ENCODE results near the gene ANAPC13. TPM values are rescaled to one million over a fixed set of nuclear protein-coding genes. Genes with fewer than 3 reads are reported as not detected.
A peak's percentile ranks its signal among the peaks of the same experiment; 100 is the strongest.

ANAPC13 gene
- total and polyA plus RNA-seq, 7 experiments from 2014 or later: 21.2 to 110 (median 35.5) TPM

DNA sequence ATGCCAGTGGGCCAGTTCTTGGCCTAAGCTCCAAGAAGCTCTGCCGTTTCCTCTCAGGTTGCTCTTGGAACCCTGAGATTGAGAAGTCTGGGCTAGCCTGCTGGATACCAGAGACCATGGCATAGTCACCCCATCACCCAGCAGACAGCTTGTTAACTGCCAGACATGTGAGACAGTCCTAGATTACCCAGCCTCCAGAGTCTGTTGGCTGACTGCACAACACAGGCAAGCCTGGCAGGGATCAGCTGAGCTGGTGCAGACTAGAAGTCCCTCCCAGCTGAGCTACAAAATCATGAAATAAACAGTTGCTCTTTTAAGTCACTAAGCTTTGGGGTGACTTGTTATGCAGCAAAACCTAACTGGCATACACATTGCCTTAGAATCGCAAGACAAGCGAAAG, 5.2 kb downstream of the ANAPC13 start:
- H3K27me3 Mint-ChIP-seq: no peaks in the 10 kb centered on the region
- ChIA-PET CTCF (interaction anchor here (0.9 to 1.7 kb wide), 3 partner anchors 11 to 282 kb away, joined by 3 to 9 read pairs (median 4); no protein-coding TSS in a partner anchor), POLR2A (no interaction called here)
- ATAC-seq (no peak), DNase-seq (no peak)
- intact Hi-C loops (cut with micrococcal nuclease): loop anchor here (10.0 kb wide), 2 partner anchors 556 to 1484 kb away; partner anchors contain the start of gene PPP2R3A (in 1 of the 2)
- H3K27me3 ChIP-seq (ENCODE audit: control insufficient read depth in 2 of 2, insufficient read depth in 2 of 2, low read length in 2 of 2): no peaks in the 10 kb centered on the region
- H3K4me3 Mint-ChIP-seq: no peak overlapping the region
- peaks cover 12 to 67% (median 20%) of the 10 kb centered on the region in 3 experiments for H3K36me3 ChIP-seq (ENCODE audit: control insufficient read depth in 2 of 3, insufficient read depth in 3 of 3, low read length in 3 of 3)
- H3K4me1 ChIP-seq (ENCODE audit: control insufficient read depth in 2 of 2, insufficient read depth in 2 of 2, low read length in 2 of 2): peaks cover 10 to 13% of the 10 kb centered on the region in 2 donors
- peaks cover 0 to 2% (median 0%) of the 10 kb centered on the region in 11 donors for H3K9me3 Mint-ChIP-seq
- H3K36me3 Mint-ChIP-seq: peaks cover 13 to 52% (median 28%) of the 10 kb centered on the region in 5 donors
- no peaks in the 10 kb centered on the region for H3K9me3 ChIP-seq (ENCODE audit: control insufficient read depth in 2 of 3, low read length in 3 of 3)
- H3K27ac Mint-ChIP-seq: no peak overlapping the region
- no peak overlapping the region for H3K4me3 ChIP-seq (ENCODE audit: low read length)
- H3K27ac ChIP-seq (ENCODE audit: low read depth, low read length): no peak overlapping the region
- H3K4me1 Mint-ChIP-seq: peaks cover 18 to 42% (median 28%) of the 10 kb centered on the region in 7 donors

DNA sequence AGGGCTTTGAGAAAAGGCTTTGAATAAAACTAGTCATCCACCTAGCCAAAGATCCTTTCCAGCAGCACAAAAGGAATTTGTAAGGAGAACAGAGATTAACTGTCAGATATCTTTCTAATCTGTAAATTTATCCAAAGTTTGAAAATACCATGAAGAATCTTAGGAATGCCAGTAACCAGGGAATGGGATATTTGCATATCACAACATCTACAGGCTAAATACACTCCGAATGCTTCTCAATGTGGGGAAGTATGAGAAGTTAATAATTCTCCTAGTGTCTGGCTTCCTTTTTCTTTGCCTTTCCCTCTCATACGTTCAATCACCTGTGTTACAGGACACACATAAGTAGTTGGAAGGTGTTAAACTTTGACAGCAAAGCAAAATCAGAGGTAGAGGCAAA, 7.8 kb downstream of the ANAPC13 start:
- Histone ChIP-seq H3K36me3 (ENCODE audit: control insufficient read depth in 2 of 3, insufficient read depth in 3 of 3, low read length in 3 of 3) (peaks cover 12 to 71% (median 20%) of the 10 kb centered on the region in 3 experiments), H3K4me1 (ENCODE audit: control insufficient read depth in 2 of 2, insufficient read depth in 2 of 2, low read length in 2 of 2) (no peaks in the 10 kb centered on the region), H3K4me3 (ENCODE audit: low read length) (no peak overlapping the region), H3K27me3 (ENCODE audit: control insufficient read depth in 2 of 2, insufficient read depth in 2 of 2, low read length in 2 of 2) (no peaks in the 10 kb centered on the region), H3K27ac (ENCODE audit: low read depth, low read length) (no peak overlapping the region), H3K9me3 (ENCODE audit: control insufficient read depth in 2 of 3, low read length in 3 of 3) (no peaks in the 10 kb centered on the region)
- intact Hi-C loops (cut with micrococcal nuclease): loop anchor here in 1 of 2 donors (10.0 kb wide), 1 partner anchor 103 kb away; the partner anchor contains the start of gene AMOTL2
- Mint-ChIP-seq H3K27ac (no peak overlapping the region), H3K9me3 (no peaks in the 10 kb centered on the region), H3K36me3 (peaks cover 13 to 46% (median 20%) of the 10 kb centered on the region in 5 donors), H3K27me3 (no peaks in the 10 kb centered on the region), H3K4me3 (no peak overlapping the region), H3K4me1 (peaks cover 3 to 20% (median 11%) of the 10 kb centered on the region in 7 donors)
- no peak for ATAC-seq
- CTCF ChIA-PET: interaction anchor here (0.9 to 3.5 kb wide), 3 partner anchors 169 to 266 kb away, joined by 3 to 14 read pairs (median 4); no protein-coding TSS in a partner anchor
- POLR2A ChIA-PET: no interaction called here
- no peak for DNase-seq

DNA sequence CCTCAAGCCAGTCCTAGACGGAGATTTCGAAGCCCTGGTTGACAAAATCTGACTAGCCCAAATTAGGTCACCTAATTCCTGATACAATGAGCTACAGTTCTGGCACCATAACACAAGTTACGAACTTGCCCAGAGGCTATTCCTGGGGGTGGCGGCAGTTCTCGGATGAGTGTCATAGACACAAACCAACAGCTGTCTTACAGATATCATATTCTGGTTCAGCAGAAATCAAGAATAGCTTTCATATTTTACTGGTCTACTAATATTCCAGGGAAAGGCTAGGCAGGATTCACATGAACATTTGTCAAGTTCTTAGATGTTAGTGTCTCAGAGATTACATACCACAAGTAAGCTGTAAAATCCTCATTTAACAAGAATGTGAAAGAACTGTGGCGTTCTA, 8.8 kb downstream of the ANAPC13 start:
- no peaks in the 10 kb centered on the region for H3K27me3 ChIP-seq (ENCODE audit: control insufficient read depth in 2 of 2, insufficient read depth in 2 of 2, low read length in 2 of 2)
- H3K36me3 ChIP-seq (ENCODE audit: control insufficient read depth in 2 of 3, insufficient read depth in 3 of 3, low read length in 3 of 3): peaks cover 12 to 63% (median 19%) of the 10 kb centered on the region in 3 experiments
- ATAC-seq (no peak), DNase-seq (no peak)
- POLR2A ChIA-PET: interaction anchor here (1.1 kb wide), 1 partner anchor 8 kb away, joined by 3 read pairs; the partner anchor contains the start of genes ANAPC13 and CEP63
- no peak overlapping the region for H3K27ac ChIP-seq (ENCODE audit: low read depth, low read length)
- H3K4me1 Mint-ChIP-seq: peaks cover 0 to 14% (median 5%) of the 10 kb centered on the region in 7 donors
- H3K27me3 Mint-ChIP-seq: no peaks in the 10 kb centered on the region
- no peaks in the 10 kb centered on the region for H3K4me1 ChIP-seq (ENCODE audit: control insufficient read depth in 2 of 2, insufficient read depth in 2 of 2, low read length in 2 of 2)
- H3K9me3 Mint-ChIP-seq: no peaks in the 10 kb centered on the region
- peaks cover 9 to 38% (median 14%) of the 10 kb centered on the region in 5 donors for H3K36me3 Mint-ChIP-seq
- no peak overlapping the region for H3K27ac Mint-ChIP-seq
- CTCF ChIA-PET: interaction anchor here (0.6 to 3.9 kb wide), 6 partner anchors 9 to 264 kb away, joined by 3 to 30 read pairs (median 7); partner anchors contain the start of genes ANAPC13 and CEP63
- no peaks in the 10 kb centered on the region for H3K9me3 ChIP-seq (ENCODE audit: control insufficient read depth in 2 of 3, low read length in 3 of 3)
- H3K4me3 Mint-ChIP-seq: no peak overlapping the region
- no peak overlapping the region for H3K4me3 ChIP-seq (ENCODE audit: low read length)
- intact Hi-C loops (cut with micrococcal nuclease): loop anchor here in 1 of 2 donors (10.0 kb wide), 1 partner anchor 102 kb away; the partner anchor contains the start of gene AMOTL2

DNA sequence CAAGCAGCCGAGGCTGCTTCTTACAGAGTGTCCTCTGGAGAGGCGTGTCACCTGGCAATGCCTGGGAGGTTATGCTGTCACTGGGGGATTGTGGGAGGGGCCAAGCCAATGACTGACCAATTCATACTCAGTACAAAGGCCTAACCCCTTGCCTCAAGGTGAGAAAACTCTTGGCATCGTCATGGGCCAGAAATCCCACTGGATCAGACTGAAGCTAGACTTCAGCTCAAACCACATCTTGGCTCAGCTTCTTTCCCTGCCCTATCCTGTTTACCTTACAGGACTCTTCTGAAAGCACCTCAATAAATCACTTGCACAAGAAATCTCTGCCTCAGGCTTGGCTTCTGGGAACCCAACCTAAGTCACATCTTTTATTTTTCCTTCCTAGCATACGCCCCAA, 9.5 kb downstream of the ANAPC13 start:
- ChIA-PET POLR2A (no interaction called here), CTCF (interaction anchor here (1.1 to 3.9 kb wide), 5 partner anchors 10 to 279 kb away, joined by 3 to 30 read pairs (median 7); partner anchors contain the start of genes ANAPC13 and CEP63)

DNA sequence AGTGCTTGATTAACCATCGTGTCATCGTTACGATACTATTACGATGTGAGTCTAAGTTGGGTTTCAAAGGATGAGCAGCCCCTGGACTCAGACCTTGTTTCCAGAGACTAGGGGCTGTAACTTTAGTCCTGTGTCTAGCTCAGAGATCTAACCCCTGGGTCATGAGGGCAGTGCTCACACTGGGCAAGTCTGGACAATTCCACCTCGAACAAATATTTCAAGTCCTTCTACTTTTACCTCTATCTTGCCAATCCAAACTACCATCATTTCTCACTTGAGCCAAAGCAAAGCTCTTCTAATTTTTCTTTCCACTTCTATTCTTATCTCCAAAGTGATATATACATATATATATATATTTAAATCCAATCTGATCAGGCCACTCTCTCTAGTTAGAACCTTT, 10.8 kb downstream of the ANAPC13 start:
- Histone ChIP-seq H3K36me3 (ENCODE audit: control insufficient read depth in 2 of 3, insufficient read depth in 3 of 3, low read length in 3 of 3) (peaks cover 8 to 46% (median 12%) of the 10 kb centered on the region in 3 experiments), H3K27ac (ENCODE audit: low read depth, low read length) (no peak overlapping the region), H3K4me1 (ENCODE audit: control insufficient read depth in 2 of 2, insufficient read depth in 2 of 2, low read length in 2 of 2) (no peaks in the 10 kb centered on the region), H3K27me3 (ENCODE audit: control insufficient read depth in 2 of 2, insufficient read depth in 2 of 2, low read length in 2 of 2) (no peaks in the 10 kb centered on the region), H3K4me3 (ENCODE audit: low read length) (no peak overlapping the region), H3K9me3 (ENCODE audit: control insufficient read depth in 2 of 3, low read length in 3 of 3) (no peaks in the 10 kb centered on the region)
- Mint-ChIP-seq H3K27ac (peak overlapping the region in 1 of 9 donors; percentile 17), H3K36me3 (peaks cover 4 to 23% (median 9%) of the 10 kb centered on the region in 5 donors), H3K4me1 (peaks cover 0 to 14% (median 0%) of the 10 kb centered on the region in 7 donors), H3K9me3 (no peaks in the 10 kb centered on the region), H3K4me3 (no peak overlapping the region), H3K27me3 (no peaks in the 10 kb centered on the region)
- intact Hi-C loops (cut with micrococcal nuclease): loop anchor here (1.0 to 10.0 kb wide), 9 partner anchors 17 to 1748 kb away; partner anchors contain the start of gene AMOTL2 (in 1 of the 2)
- ChIA-PET POLR2A (interaction anchor here (1.4 kb wide), 1 partner anchor 11 kb away, joined by 3 read pairs; no protein-coding TSS in a partner anchor), CTCF (interaction anchor here (0.5 to 3.9 kb wide), 7 partner anchors 9 to 262 kb away, joined by 3 to 30 read pairs (median 5); partner anchors contain the start of genes ANAPC13 and CEP63)
- no peak for DNase-seq
- no peak for ATAC-seq

More for the DNA sequence above, 9.5 kb downstream of the ANAPC13 start:
- intact Hi-C loops (cut with micrococcal nuclease): loop anchor here in 1 of 2 donors (10.0 kb wide), 1 partner anchor 102 kb away; the partner anchor contains the start of gene AMOTL2
- H3K9me3 ChIP-seq (ENCODE audit: control insufficient read depth in 2 of 3, low read length in 3 of 3): no peaks in the 10 kb centered on the region
- no peak overlapping the region for H3K4me3 ChIP-seq (ENCODE audit: low read length)
- H3K4me1 ChIP-seq (ENCODE audit: control insufficient read depth in 2 of 2, insufficient read depth in 2 of 2, low read length in 2 of 2): no peaks in the 10 kb centered on the region
- DNase-seq: no peak
- H3K36me3 ChIP-seq (ENCODE audit: control insufficient read depth in 2 of 3, insufficient read depth in 3 of 3, low read length in 3 of 3): peaks cover 12 to 57% (median 14%) of the 10 kb centered on the region in 3 experiments
- H3K27ac ChIP-seq (ENCODE audit: low read depth, low read length): no peak overlapping the region
- Mint-ChIP-seq H3K27me3 (no peaks in the 10 kb centered on the region), H3K4me3 (no peak overlapping the region), H3K9me3 (no peaks in the 10 kb centered on the region), H3K36me3 (peaks cover 9 to 34% (median 13%) of the 10 kb centered on the region in 5 donors), H3K4me1 (peaks cover 0 to 14% (median 4%) of the 10 kb centered on the region in 7 donors), H3K27ac (peak overlapping the region in 1 of 9 donors; percentile 37)
- ATAC-seq: no peak
- H3K27me3 ChIP-seq (ENCODE audit: control insufficient read depth in 2 of 2, insufficient read depth in 2 of 2, low read length in 2 of 2): no peaks in the 10 kb centered on the region

DNA sequence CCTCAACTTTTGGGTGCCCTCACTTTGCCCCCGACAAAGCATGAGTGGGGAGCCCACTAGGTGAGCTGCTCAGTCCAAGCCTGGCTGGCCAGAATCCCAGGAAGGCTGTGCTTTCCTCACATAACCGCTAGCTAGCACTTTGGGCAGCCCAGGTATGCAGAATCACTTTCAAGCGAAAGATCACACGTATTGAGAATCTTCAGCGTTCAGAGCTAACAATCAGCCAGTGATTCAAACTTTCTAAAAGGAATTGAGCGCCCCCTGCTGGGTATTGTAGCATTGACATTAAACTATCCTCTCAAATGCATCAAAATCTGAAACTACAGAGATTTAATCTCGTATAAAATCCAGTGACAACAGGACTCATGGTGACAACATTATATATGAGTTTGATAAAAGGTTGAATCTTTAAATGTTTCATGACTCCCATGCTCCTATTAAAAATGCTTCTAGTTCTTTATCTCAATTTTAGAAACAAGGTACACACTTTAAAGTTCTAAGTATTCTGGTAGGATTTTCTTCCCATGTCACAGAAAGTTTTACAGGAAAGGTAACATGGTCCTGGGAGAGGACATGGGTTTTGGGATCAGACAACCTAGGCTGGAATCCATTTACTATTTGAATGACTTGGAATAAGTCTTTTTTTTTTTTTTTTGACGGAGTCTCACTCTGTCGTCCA, 11.8 kb downstream of the ANAPC13 start:
- Histone ChIP-seq H3K27me3 (ENCODE audit: control insufficient read depth in 2 of 2, insufficient read depth in 2 of 2, low read length in 2 of 2) (no peaks in the 10 kb centered on the region), H3K4me3 (ENCODE audit: low read length) (no peak overlapping the region), H3K36me3 (ENCODE audit: control insufficient read depth in 2 of 3, insufficient read depth in 3 of 3, low read length in 3 of 3) (peaks cover 7 to 40% (median 11%) of the 10 kb centered on the region in 3 experiments), H3K27ac (ENCODE audit: low read depth, low read length) (no peak overlapping the region), H3K4me1 (ENCODE audit: control insufficient read depth in 2 of 2, insufficient read depth in 2 of 2, low read length in 2 of 2) (no peaks in the 10 kb centered on the region), H3K9me3 (ENCODE audit: control insufficient read depth in 2 of 3, low read length in 3 of 3) (no peaks in the 10 kb centered on the region)
- ChIA-PET CTCF (interaction anchor here (0.6 to 3.9 kb wide), 17 partner anchors 8 to 298 kb away, joined by 3 to 30 read pairs (median 4); no protein-coding TSS in a partner anchor), POLR2A (interaction anchor here (0.9 kb wide), 1 partner anchor 11 kb away, joined by 3 read pairs; no protein-coding TSS in a partner anchor)
- H3K4me1 Mint-ChIP-seq: peaks cover 0 to 9% (median 0%) of the 10 kb centered on the region in 7 donors
- DNase-seq (peak; percentile 50 to 81 (median 74)), ATAC-seq (peak; percentile 89)
- H3K9me3 Mint-ChIP-seq: no peaks in the 10 kb centered on the region
- no peak overlapping the region for H3K4me3 Mint-ChIP-seq
- H3K27me3 Mint-ChIP-seq: no peaks in the 10 kb centered on the region
- peaks cover 4 to 23% (median 8%) of the 10 kb centered on the region in 5 donors for H3K36me3 Mint-ChIP-seq
- intact Hi-C loops (cut with micrococcal nuclease): loop anchor here (1.0 to 10.0 kb wide), 9 partner anchors 18 to 1747 kb away; partner anchors contain the start of gene AMOTL2 (in 1 of the 2)
- peak overlapping the region in 1 of 9 donors; percentile 32 for H3K27ac Mint-ChIP-seq
